ENCODE results near the gene SCD.
"Not testable (repeated sequence)": the region's sequence is repeated elsewhere in the genome, so short reads cannot be mapped to it uniquely, and the experiment has no call there.

The SCD gene

DNA sequence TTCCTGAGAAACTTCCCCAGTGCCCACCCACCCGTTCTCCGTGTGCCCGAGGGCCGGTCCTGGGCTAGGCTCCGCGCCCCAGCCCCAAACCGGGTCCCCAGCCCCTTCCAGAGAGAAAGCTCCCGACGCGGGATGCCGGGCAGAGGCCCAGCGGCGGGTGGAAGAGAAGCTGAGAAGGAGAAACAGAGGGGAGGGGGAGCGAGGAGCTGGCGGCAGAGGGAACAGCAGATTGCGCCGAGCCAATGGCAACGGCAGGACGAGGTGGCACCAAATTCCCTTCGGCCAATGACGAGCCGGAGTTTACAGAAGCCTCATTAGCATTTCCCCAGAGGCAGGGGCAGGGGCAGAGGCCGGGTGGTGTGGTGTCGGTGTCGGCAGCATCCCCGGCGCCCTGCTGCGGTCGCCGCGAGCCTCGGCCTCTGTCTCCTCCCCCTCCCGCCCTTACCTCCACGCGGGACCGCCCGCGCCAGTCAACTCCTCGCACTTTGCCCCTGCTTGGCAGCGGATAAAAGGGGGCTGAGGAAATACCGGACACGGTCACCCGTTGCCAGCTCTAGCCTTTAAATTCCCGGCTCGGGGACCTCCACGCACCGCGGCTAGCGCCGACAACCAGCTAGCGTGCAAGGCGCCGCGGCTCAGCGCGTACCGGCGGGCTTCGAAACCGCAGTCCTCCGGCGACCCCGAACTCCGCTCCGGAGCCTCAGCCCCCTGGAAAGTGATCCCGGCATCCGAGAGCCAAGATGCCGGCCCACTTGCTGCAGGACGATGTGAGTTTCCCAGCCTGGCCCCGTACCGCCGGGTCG, at the start of gene SCD:
Gene SCD (plus strand): TSS at position 469 of the 803 bp plus-strand sequence. CDS start 272 bp downstream, at position 741.
- peak; percentile 92 for DNase-seq

DNA sequence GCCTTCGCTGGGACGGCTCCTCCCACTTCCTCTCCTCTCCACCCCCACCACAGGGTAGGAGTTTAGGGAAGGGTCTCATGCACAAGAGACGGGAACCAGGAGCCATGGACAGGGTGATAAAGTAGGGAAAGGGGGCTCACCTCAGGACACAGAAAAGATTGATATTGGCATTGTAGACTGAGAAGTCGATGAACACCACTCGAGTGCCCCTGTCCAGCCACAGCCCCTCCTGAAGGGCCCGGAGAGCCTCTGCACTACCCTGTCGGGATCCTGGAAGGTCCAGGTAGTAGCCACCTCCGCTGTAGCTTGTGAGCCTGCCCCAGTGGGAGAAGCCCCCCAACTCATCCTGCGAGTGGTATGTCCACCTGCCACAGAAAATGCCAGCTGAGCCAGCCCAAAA, 49.8 kb upstream of the SCD start:
- no peak for DNase-seq

DNA sequence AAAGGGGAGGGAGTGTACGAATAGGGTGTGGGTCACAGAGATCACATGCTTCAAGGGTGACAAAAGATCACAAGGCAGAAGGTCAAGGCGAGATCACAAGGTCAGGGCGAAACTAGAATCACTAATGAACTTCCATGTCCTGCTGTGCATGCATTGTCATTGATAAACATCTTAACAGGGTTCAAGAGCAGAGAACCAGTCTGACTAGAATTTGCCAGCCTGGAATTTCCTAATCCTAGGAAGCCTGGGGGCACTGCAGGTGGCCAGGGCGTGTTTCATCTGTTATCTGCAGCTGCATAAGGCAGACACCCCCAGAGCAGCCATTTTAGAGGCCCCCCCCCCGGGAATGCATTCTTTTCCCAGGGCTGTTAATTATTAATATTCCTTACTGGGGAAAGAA, 45.9 kb upstream of the SCD start:
- DNase-seq: not testable (repeated sequence)

DNA sequence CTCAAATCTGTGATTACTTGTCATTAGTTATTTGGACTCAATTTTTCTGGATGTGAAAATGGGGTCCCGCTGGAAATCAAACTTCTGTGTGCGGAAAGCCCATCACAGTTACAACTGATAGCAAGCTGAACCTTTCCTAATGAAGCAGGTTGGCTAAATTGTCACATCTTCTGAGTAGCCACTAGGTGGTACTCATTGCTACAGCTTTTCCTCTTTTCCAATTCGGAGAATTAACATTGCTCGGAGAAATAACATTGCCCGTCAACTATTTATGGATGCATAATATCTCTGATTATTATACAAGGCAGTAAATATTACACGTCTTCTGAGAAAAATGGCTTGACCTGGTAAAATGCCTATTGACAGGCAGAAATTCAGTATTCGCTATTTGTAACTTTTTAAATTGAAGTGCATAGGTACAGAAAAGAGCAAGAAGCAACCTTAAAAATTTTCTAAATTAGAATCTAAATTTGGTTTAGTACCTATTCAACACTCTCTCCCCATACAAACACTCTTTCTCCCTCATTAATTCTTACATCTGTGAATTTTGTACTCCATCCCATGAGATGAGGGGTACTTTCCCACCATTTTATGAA, 43.2 kb upstream of the SCD start:
- DNase-seq: peak; percentile 6

DNA sequence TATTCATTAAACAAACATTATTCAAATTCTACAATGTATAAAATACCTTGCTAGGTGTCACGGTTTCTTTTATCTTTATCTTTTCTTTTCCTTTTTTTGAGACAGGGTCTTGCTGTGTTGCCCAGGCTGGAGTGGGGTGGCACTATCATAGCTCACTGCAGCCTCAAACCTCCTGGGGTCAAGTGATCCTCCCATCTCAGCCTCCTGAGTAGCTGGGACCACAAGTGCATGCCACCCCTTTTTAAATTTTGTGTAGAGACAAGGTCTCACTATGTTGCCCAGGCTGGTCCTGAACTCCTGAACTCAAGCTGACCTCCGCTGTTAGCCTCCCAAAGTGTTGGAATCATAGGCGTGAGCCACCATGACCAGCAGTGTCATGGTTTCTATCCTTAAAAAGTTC, 42.6 kb upstream of the SCD start:
- no peak for DNase-seq

DNA sequence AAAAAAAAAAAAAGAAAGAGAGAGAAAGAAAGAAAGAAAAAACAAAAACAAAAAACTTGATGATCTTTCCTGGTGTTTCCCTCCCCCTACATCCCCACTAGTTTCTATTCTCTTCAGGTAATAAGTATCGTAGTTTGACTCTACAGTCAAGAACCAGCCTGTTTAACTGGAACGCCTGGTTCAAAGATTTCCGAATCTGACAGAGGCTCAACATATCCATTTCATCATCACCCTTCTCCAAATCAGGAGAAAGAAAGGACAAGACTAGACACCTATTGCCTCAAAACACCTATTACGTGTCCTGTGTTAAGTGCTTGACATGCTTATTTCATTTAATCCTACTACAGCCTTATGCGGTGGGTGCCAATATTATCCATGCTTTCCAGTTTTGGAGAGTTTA, 40.2 kb upstream of the SCD start:
- no peak for DNase-seq

DNA sequence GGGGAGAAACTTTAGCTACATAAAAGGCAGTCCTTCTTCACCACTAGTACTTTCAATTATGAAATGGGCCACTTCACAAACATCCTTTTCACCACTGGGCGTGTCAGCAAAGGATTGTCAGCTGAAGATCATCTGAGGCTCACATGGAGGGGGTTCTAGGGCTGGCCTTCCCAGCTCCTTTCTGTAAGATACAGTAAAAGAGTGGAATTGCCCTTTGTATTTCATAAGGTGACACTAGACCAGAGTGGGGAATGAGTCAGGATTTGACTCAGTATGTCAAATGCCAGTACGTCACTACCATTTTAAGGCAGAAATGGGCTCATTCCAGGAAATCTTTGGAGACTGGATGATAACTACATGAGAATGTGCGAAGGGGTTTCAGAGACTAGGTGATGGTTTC, 39.3 kb upstream of the SCD start:
- DNase-seq: no peak

DNA sequence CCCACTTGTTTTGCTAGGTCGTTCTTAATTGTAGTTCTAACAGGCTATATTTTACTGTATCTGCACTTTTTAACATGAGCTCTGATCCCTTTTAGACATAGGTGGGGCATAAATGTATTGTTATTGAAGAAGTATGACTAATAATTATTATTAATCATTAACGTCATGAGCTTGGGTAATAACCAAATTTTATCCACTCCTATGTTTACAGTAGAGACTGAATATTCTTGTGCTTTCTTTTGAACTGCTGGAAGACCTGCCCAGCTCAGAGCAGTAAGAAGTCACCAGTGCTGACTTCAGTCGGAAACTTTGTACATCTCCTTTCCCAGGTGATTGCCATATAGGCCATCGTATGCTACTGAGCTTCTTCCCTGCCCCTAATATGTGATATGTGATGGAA, 35.7 kb upstream of the SCD start:
- no peak for DNase-seq

DNA sequence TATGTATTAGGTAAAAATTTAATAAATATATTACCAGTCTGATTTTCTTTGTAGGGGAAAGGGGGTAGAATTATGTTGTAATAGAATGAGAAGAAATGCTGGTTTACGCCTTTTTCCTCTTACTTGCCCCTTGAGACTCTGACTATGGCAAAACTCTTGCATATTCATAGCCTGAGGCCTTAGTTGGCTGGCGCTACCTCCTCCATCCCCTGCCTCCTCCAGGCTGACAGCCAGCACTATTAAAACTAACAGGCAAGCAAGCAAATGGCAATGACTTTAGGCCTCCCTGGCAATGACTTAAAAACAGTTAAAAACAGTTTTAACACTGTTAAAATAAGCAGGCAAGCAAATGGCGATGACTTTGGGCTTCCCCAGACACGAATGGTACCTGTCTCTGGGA, 31.4 kb upstream of the SCD start:
- DNase-seq: no peak

DNA sequence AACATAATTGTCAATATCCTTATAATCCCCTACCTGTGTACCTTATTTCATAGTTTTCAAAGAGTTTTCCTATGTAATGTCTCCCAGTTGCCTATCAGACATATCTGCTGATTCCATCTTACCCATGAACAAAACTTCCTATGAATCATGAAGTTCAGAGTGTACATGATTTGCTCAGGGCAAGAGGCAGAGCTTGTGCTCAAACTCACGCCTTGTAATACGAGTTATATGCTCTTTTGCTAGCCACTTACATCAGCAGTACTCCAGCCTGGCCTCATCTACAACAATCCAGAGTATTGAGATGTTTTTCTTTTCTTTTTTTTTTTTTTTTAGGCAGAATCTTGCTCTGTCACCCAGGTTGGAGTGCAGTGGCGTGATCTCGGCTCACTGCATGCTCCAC, 28.8 kb upstream of the SCD start:
- no peak for DNase-seq

DNA sequence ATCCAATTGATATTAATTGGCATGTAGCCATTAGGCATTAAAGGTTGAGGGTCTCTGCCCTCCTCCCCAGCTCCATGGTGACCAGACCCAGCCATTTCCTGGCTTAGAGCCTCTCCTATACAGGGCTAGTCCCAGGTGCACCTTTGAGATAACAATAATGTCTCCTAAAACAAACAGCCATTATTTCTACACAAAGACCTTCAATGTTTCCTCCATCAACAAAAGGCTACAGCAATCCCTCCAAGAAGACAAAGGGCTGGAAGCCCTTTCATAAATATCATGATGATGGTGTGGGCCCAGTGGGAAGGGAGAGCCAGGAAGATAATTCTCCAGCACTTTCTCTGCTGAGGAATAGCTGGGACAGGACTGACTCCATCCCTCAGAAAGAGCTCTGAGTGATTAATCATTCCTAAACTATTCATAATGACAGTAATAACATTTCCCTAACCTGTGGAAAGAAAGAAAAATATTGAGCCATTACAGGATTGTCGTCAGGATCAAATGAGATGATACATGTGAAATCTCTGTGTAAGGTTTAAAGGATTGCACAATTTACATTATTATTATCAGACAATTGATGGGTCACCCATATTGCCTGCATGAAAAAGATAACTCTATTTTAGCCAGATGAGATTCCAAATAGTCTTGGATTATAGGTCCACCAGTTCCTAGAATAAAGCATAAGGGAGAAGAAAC, 27.2 kb upstream of the SCD start:
- no peak for DNase-seq

DNA sequence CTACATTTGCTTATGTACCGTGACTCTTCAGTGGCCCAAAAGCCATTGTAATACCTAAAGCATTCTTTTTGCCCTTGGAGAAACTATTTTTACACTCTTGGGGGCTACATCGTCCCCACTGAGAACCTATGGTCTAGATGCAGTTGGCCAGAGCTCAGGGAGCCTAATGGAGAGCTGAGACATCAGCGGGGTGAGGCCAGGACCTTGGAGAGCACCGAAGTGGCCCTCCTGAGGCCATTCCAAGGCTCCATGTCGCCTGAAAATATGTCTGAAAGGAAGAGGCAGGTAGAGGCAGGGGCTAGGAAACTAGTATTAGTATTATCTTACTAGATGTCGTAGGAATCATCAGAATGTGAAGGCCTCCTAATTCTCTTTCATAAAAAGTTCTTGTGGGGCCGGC, 21.9 kb upstream of the SCD start:
- DNase-seq: no peak

DNA sequence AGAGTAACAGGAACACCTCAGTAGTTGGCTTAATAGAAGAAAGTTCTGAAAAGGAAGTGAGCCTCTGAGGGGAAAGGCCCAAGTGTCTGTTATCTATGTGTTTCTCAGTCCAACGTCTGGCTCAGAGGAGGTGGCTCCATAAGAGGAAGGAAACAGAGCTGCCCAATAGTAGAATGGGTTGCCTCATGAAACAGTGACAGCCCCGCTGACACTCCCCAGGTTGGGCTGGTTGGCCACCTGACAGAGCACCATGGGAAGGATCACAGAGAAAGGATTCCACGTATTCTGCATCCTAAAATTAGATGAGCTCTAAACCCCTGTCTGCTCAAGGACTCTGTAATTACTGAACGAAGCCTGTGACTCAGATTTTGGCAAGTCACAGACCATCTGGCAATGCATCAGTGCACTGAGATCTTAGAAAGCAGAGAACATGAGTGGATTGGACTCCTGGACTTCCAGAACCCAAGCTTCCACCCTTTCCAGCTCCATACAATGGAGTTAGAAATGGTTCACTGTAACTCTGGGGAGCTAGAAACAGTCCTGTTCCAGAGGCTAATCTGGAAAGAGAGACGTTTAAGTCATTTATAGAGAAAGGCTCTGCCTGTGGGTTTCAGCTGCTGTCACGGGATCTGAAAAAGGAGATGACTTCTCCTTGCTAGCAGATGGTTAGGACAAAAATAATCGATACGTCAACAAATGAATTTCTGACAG, 19.9 kb upstream of the SCD start:
- no peak for DNase-seq

DNA sequence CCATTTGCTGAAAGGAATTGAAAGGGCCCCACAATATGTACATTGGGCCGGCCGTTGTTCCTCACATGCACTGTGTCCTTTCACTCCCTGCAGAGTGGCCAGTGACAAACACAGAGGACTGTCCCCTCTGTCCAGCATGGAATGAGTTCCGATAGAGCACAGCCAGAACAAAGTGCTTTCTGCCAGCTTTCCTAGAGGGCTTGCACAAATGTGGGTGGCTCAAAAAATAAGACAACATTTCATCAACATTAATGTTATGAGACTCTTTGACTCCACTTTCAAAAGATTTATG, 19.4 kb upstream of the SCD start:
- no peak for DNase-seq

DNA sequence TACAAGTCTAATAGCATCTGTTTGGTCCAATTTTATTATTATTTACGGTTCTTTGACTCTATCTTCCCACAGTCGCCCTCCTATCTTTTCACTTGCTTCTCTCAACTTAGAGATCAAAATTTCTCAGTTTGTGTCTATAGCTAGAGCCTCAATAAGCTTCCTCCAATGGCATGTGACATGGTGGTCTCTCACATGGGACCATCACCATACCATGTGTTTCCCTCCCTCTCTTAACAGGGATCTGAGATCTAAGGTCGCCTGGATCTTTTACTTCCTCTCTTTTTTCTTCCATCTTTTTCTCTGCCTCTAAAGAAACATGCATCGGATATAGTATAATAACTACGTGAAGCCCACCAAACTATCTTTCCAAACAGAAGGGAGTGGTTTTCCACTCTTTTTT, 18.8 kb upstream of the SCD start:
- no peak for DNase-seq

DNA sequence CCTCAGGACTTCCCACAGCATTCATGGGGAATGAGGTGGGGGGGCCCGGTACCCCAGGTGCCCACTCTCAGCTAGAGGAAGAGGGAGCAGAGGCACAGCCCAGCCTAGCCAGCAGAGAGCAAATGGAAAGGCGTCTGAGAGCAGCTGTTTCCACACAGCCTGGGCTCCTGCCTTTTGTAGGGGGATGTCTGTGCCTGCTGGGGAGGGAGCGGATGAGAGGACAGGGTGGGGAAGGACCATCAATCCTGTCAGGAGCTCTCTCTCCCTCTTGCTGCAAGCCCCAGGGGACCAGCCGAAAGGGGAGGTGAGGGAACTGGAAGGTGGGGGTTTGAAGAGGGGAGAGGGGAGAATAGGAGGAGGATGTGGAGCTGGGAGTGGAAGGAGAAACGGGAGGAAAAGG, 17.0 kb upstream of the SCD start, which contains the start of gene PKD2L1:
Gene PKD2L1 (minus strand): TSS at position 150 of the 400 bp plus-strand sequence. CDS start 125 bp downstream, at position 25.
- DNase-seq: no peak

DNA sequence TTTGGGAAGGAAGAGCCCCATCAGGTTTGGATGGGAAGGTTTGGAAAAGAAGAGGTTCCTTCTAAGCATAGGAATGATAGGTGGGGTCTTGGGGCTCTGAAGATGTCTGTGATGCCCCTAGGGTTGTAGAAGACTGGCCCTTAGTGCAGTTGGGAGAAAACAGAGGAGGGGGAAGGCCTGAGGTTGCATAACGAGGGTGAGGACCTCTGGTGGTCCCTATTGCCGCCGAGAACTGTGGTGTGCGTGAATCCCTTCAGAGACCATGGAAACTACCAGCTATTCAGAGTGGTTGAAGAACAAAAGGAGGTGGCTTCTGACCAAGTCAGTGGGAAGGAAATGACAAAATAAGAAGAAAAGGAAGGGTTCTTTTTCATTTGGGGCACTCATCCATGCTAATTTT, 13.9 kb upstream of the SCD start:
- DNase-seq: no peak

DNA sequence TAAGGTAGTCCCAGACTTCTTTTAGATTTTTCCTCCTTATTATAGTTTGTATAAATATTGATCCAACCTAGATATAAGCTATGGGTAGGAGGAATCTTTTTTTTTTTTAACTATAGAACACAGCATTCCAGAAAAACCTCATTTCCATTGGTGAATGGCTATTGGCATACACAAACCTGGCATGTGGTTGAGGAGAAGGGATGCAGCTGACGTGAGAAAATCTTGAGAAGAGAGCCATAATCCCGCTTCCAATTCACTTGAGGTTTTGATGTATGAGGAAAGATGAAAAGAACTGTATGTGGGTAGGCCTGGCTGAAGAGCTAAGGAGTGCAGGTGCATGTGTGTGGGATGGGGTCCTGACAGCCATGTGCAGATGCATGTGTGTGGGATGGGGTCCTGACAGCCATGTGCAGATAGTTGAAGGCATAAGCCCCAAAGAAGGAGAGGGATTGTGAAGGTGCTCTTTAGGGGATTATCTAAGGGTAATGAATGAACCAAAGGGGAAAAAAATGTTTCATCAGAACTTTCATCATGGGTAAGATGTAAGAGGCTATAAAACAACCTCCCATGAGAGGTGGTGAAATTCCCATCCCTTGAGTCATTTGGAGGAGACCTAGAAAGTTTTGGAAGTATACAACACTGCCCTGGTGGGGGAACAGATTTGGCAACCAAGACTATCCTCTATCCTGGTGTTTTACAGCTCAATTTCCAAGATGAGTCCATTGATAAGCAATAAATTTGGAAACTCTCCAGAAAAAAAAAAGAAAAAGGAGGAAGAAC, 13.2 kb upstream of the SCD start:
- DNase-seq: no peak

DNA sequence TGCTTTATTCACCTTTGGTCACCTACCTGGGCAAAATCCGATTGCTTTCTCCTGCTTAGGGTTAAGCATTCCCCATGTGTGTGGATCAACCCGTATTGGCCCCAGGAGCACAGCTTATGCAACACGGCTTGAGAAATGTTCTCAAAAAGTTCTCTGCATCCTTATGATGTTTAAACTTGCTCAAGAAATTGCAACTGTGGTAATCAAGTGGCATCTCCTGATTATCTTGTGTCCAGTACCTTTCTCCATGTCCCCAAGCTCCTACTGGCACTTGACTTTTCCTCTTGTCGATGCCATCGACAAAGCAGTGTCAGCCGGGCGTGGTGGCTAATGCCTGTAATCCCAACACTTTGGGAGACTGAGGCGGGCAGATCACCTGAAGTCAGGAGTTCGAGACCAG, 12.3 kb upstream of the SCD start:
- no peak for DNase-seq

DNA sequence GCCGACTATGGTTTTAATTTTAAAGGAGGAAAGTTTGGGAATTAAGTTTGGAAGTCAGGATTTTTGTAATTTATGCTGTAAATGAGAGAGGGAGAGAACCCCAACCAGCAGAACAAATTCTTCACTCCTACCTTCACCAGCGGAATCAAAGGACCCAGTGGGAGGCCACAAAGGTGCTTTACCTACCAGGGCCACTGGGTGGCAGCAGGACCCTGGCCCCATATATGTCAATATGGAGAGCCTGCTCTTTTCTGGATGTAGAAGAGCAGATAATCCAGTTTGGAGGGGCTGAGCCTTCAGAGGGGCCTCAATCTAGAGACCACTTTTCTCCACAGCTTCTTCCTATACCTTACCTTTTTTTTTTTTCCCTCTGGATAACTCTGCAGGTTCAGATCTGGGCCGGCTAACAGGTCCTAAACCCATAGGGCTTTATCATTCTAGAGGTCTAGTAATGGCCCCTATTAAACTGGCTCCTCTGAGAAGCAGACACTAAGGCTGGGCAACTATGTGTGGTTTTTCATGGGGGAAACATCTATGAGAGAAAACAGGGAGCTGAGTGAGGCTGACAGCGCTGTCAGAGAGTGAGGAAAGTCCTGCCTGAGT, 8.5 kb upstream of the SCD start:
- peak; percentile 1 for DNase-seq

DNA sequence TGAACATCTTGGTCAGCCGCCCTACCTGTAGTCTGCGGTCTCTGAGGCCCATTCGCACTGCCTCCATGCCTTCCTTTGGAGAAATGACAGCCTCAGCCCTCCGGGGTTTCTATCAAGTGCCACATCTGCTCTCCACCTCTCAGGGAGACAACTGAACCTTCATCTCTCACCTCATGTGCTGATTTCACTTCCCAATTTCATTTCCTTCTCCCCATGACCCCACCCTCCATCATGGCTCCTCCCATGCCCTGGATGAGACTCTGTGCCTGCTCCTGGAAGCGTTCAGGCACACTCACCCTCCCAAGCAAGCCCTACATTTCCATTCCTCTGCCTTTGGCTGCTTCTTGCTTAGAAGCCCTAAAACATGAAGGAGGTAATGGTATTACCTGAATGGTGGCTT, 7.8 kb upstream of the SCD start:
- no peak for DNase-seq

All from NCI-H526 treated with DMSO at 0.1 percent for 48 hours (cell line).